H9 (cell line): ENCODE results near the gene ROR1. TPM values are rescaled to one million over a fixed set of nuclear protein-coding genes. Genes with fewer than 3 reads are reported as not detected.

ENCODE experiments used
- DNase-seq: peaks from one replicate; pipeline ENCODE4 v3.0.0-alpha.2; 2017
- H2AFZ ChIP-seq: one replicate; pipeline ENCODE4 v1.6.1; 2013; ENCODE audit warnings: mild to moderate bottlenecking, low read length, control low read depth, moderate library complexity
- H2AK5ac ChIP-seq: 2 replicates; pipeline ENCODE4 v1.6.1; 2013; ENCODE audit warnings: low read length, control low read depth, mixed read lengths; ENCODE audit not compliant: insufficient read length
- H2BK120ac ChIP-seq: one replicate; pipeline ENCODE4 v1.6.1; 2013; ENCODE audit warnings: low read depth, mild to moderate bottlenecking, low read length, control low read depth, inconsistent platforms; ENCODE audit not compliant: poor library complexity, severe bottlenecking
- H2BK12ac ChIP-seq: 2 replicates; pipeline ENCODE4 v1.6.1; 2013; ENCODE audit warnings: low read length, control low read depth, mixed read lengths, low read depth; ENCODE audit not compliant: insufficient read length
- H2BK15ac ChIP-seq: 2 replicates; pipeline ENCODE4 v1.6.1; 2013; ENCODE audit warnings: low read depth, low read length, control low read depth
- H2BK20ac ChIP-seq: one replicate; pipeline ENCODE4 v1.6.1; 2013; ENCODE audit warnings: low read depth, mild to moderate bottlenecking, low read length, control low read depth, inconsistent platforms; ENCODE audit not compliant: poor library complexity, severe bottlenecking
- H2BK5ac ChIP-seq: 2 replicates; pipeline ENCODE4 v1.6.1; 2013; ENCODE audit warnings: low read length, control low read depth, mixed read lengths; ENCODE audit not compliant: insufficient read length
- H3K14ac ChIP-seq: 2 replicates; pipeline ENCODE4 v1.6.1; 2013; ENCODE audit warnings: low read length, control low read depth; ENCODE audit not compliant: insufficient read depth
- H3K18ac ChIP-seq: 2 replicates; pipeline ENCODE4 v1.6.1; 2013; ENCODE audit warnings: low read depth, mild to moderate bottlenecking, mixed read lengths, low read length, control low read depth; ENCODE audit not compliant: insufficient read length
- H3K23ac ChIP-seq: 2 replicates; pipeline ENCODE4 v1.6.1; 2013; ENCODE audit warnings: low read length, control low read depth, mixed read lengths, low read depth; ENCODE audit not compliant: insufficient read length
- H3K23me2 ChIP-seq: 2 replicates; pipeline ENCODE4 v1.6.1; 2013; ENCODE audit warnings: low read depth, mild to moderate bottlenecking, mixed read lengths, low read length, control low read depth; ENCODE audit not compliant: insufficient read length, poor library complexity, severe bottlenecking
- H3K27ac ChIP-seq: 2 replicates; pipeline ENCODE4 v1.5.1; 2013; ENCODE audit warnings: low read length, control low read depth, mixed read lengths, low read depth; ENCODE audit not compliant: insufficient read length
- H3K27me3 ChIP-seq: 2 replicates; pipeline ENCODE4 v1.6.1; 2013; ENCODE audit warnings: low read length, control low read depth, inconsistent platforms; ENCODE audit not compliant: insufficient read depth
- H3K4ac ChIP-seq: 2 replicates; pipeline ENCODE4 v1.6.1; 2013; ENCODE audit warnings: low read depth, mild to moderate bottlenecking, control low read depth, inconsistent platforms, low read length, moderate library complexity
- H3K4me1 ChIP-seq: 2 replicates; pipeline ENCODE4 v1.6.1; 2013; ENCODE audit warnings: low read length, control low read depth, inconsistent platforms; ENCODE audit not compliant: insufficient read depth
- H3K4me2 ChIP-seq: 2 replicates; pipeline ENCODE4 v1.6.1; 2013; ENCODE audit warnings: low read length, control low read depth, mixed read lengths; ENCODE audit not compliant: insufficient read length, insufficient read depth
- H3K56ac ChIP-seq: 2 replicates; pipeline ENCODE4 v1.6.1; 2013; ENCODE audit warnings: low read depth, mild to moderate bottlenecking, mixed read lengths, low read length, control low read depth; ENCODE audit not compliant: insufficient read length
- H3K79me1 ChIP-seq: 2 replicates; pipeline ENCODE4 v1.6.1; 2013; ENCODE audit warnings: low read depth, mild to moderate bottlenecking, moderate library complexity, low read length, control low read depth, inconsistent platforms; ENCODE audit not compliant: insufficient read depth, poor library complexity, severe bottlenecking
- H3K79me2 ChIP-seq: 2 replicates; pipeline ENCODE4 v1.6.1; 2013; ENCODE audit warnings: low read length, control low read depth, inconsistent platforms; ENCODE audit not compliant: insufficient read depth
- H3K9ac ChIP-seq: 2 replicates; pipeline ENCODE4 v1.6.1; 2013; ENCODE audit warnings: low read length, control low read depth, mixed read lengths; ENCODE audit not compliant: insufficient read length; ENCODE audit errors: extremely low read depth
- H3K9me3 ChIP-seq: one replicate; pipeline ENCODE4 v1.6.1; 2013; ENCODE audit warnings: low read depth, low read length, inconsistent platforms; ENCODE audit not compliant: control insufficient read depth
- H3T11ph ChIP-seq: one replicate; pipeline ENCODE4 v1.6.1; 2013; ENCODE audit warnings: mild to moderate bottlenecking, low read length, control low read depth, inconsistent platforms
- H4K20me1 ChIP-seq: one replicate; pipeline ENCODE4 v1.6.1; 2013; ENCODE audit not compliant: control insufficient read depth, insufficient read length, insufficient read depth
- H4K5ac ChIP-seq: 2 replicates; pipeline ENCODE4 v1.6.1; 2013; ENCODE audit warnings: low read depth, mild to moderate bottlenecking, mixed read lengths, low read length, control low read depth; ENCODE audit not compliant: insufficient read length
- H4K8ac ChIP-seq: replicated peaks from 2 replicates; pipeline ENCODE4 v1.6.1; 2013; ENCODE audit warnings: low read length, control low read depth, mixed read lengths, low read depth; ENCODE audit not compliant: insufficient read length
- H4K91ac ChIP-seq: 2 replicates; pipeline ENCODE4 v1.6.1; 2013; ENCODE audit warnings: low read depth, mild to moderate bottlenecking, moderate library complexity, mixed read lengths, low read length, control low read depth; ENCODE audit not compliant: insufficient read length
- H3K27ac Mint-ChIP-seq, 3 experiments: 2 replicates in 2 of 3; 3 replicates in 1 of 3; pipeline ENCODE4 v1.8.0; 2020 to 2021; ENCODE audit warnings: mixed read lengths in 3 of 3, mild to moderate bottlenecking in 1 of 3, moderate library complexity in 1 of 3
- H3K27me3 Mint-ChIP-seq: 2 replicates; pipeline ENCODE4 v1.8.0; 2021; ENCODE audit warnings: low read depth, mild to moderate bottlenecking, moderate library complexity, mixed read lengths
- H3K36me3 Mint-ChIP-seq, 3 experiments: 2 replicates in 2 of 3; 3 replicates in 1 of 3; pipeline ENCODE4 v1.8.0; 2020 to 2021; ENCODE audit warnings: low read depth in 3 of 3, mixed read lengths in 3 of 3; ENCODE audit not compliant: insufficient read depth in 1 of 3
- H3K4me1 Mint-ChIP-seq, 2 experiments: 2 replicates each; pipeline ENCODE4 v1.8.0; 2020; ENCODE audit warnings: mixed read lengths in 2 of 2
- H3K4me3 Mint-ChIP-seq, 2 experiments: 2 replicates in 1 of 2; 3 replicates in 1 of 2; pipeline ENCODE4 v1.8.0; 2020 to 2021; ENCODE audit warnings: mild to moderate bottlenecking in 2 of 2, mixed read lengths in 2 of 2, moderate library complexity in 1 of 2
- H3K9me3 Mint-ChIP-seq, 2 experiments: 2 replicates in 1 of 2; 3 replicates in 1 of 2; pipeline ENCODE4 v1.8.0; 2020; ENCODE audit warnings: mild to moderate bottlenecking in 2 of 2, mixed read lengths in 2 of 2, moderate library complexity in 1 of 2
- CTCF ChIP-seq: fragments of 200-600 bp; sonication (generic); conservative IDR thresholded peaks from 3 replicates; pipeline ENCODE4 v1.8.0; 2021; ENCODE audit warnings: antibody characterized with exemption, mild to moderate bottlenecking
- WGBS: extraction: QIAGEN DNeasy Blood & Tissue Kit; methylation state at CpG from one replicate; pipeline ENCODE4 v1.1.7; 2013; ENCODE audit warnings: missing lambda C conversion rate, low lambda C conversion rate, mixed read lengths; ENCODE audit not compliant: insufficient read length; ENCODE audit errors: extremely low coverage; 5-methylcytosine and 5-hydroxymethylcytosine counted together
- total RNA-seq: library from RNA; stranded (reverse); gene quantifications from 2 replicates; pipeline ENCODE4 v1.2.1, GENCODE V29; 2021

Gene ROR1
- total RNA-seq, 1 experiment from 2014 or later, result 75.9 TPM

DNA sequence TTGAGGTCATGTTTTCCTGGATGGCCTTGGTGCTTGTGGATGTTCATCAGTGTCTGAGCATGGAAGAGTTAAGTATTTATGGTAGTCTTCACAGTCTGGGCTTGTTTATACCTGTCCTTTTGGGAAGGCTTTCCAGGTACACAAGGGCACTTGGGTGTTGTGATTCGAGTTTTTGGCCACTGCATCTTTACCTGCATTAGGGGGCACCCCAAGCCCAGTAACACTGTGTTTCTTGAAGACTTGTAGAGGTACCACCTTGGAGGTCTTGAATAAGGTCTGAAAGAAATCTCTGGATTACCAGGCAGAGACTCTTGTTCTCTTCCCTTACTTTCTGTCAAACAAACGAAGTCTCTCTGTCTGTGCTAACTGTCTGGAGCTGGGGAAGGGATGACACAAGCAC, 34.4 kb upstream of the ROR1 start:
- Histone ChIP-seq H3K4me1 (no peaks in the 10 kb centered on the region; the same call in 1 of the 2 replicates), H4K20me1 (no peaks in the 10 kb centered on the region), H2BK120ac (no peak overlapping the region), H3K14ac (0 out of 2 replicates have a peak overlapping the region, but pooled peaks have one; percentile 58), H3K79me1 (no peaks in the 10 kb centered on the region), H3K4me2 (no peak overlapping the region), H2BK12ac (peak overlapping the region; percentile 33), H3K18ac (no peak overlapping the region), H2AK5ac (no peak overlapping the region), H3K27ac (no peak overlapping the region), H2BK15ac (no peak overlapping the region), H3K4ac (no peak overlapping the region), H2BK5ac (no peak overlapping the region), H3K9ac (no peak overlapping the region), H3K23ac (no peak overlapping the region), H3T11ph (no peak overlapping the region), H2AFZ (peak overlapping the region; percentile 62), H3K56ac (no peak overlapping the region), H3K79me2 (no peaks in the 10 kb centered on the region), H4K8ac (no peak overlapping the region), H4K91ac (no peak overlapping the region), H3K27me3 (no peaks in the 10 kb centered on the region), H3K9me3 (no peaks in the 10 kb centered on the region), H2BK20ac (no peak overlapping the region), H4K5ac (no peak overlapping the region), H3K23me2 (no peaks in the 10 kb centered on the region)
- H3K36me3 Mint-ChIP-seq, result peaks cover 5 to 21% (median 6%) of the 10 kb centered on the region in 3 experiments
- peaks cover 15 to 18% of the 10 kb centered on the region in 2 experiments for H3K9me3 Mint-ChIP-seq
- peak; percentile 60 for TF ChIP-seq CTCF
- no peaks in the 10 kb centered on the region; the same call in 1 of the 2 replicates for H3K27me3 Mint-ChIP-seq
- H3K27ac Mint-ChIP-seq, result peak overlapping the region in 1 of 3 experiments; percentile 66; a peak in 1 of 7 replicates
- peak; percentile 56 for DNase-seq
- no peak overlapping the region; a peak in 1 of 5 replicates for H3K4me3 Mint-ChIP-seq
- no CpG with 5 or more reads among the region's 2 CpGs for WGBS
- H3K4me1 Mint-ChIP-seq, result peaks cover 4 to 15% of the 10 kb centered on the region in 2 experiments; a peak in 3 of 4 replicates
